Progenitor cell of endocrine pancreas (in vitro differentiated cells): ENCODE data around the gene ACTRT3. TPM values are rescaled to one million over a fixed set of nuclear protein-coding genes. Genes with fewer than 3 reads are reported as not detected.

Experiments used
- DNase-seq: peaks from one replicate; pipeline ENCODE4 v3.0.0; 2021; ENCODE audit warnings: low spot score; ENCODE audit not compliant: unreplicated experiment
- H3K27ac Mint-ChIP-seq: 2 replicates; pipeline ENCODE4 v1.8.0; 2021; ENCODE audit warnings: mild to moderate bottlenecking, moderate library complexity, mixed read lengths
- H3K27me3 Mint-ChIP-seq: 2 replicates; pipeline ENCODE4 v1.8.0; 2021; ENCODE audit warnings: mixed read lengths
- H3K36me3 Mint-ChIP-seq: 2 replicates; pipeline ENCODE4 v1.8.0; 2022; ENCODE audit warnings: mixed read lengths; ENCODE audit not compliant: insufficient read depth
- H3K4me1 Mint-ChIP-seq: 2 replicates; pipeline ENCODE4 v1.8.0; 2021; ENCODE audit warnings: low read depth, mixed read lengths
- H3K4me3 Mint-ChIP-seq: 2 replicates; pipeline ENCODE4 v1.8.0; 2021; ENCODE audit warnings: low read depth, mild to moderate bottlenecking, moderate library complexity, mixed read lengths
- H3K9me3 Mint-ChIP-seq: 2 replicates; pipeline ENCODE4 v1.8.0; 2021; ENCODE audit warnings: low read depth, mixed read lengths
- CTCF ChIP-seq: fragments of 200-600 bp; sonication (generic); IDR thresholded peaks from one replicate; pipeline ENCODE4 v1.5.0; 2021; ENCODE audit warnings: antibody characterized with exemption, mild to moderate bottlenecking; ENCODE audit not compliant: unreplicated experiment
- total RNA-seq: library from RNA; stranded (reverse); gene quantifications from 2 replicates; pipeline ENCODE4 v1.2.1, GENCODE V29; 2021

Gene ACTRT3
- total RNA-seq, 1 donor from 2014 or later = 2.6 TPM

- H3K4me1 Mint-ChIP-seq = peaks cover 16% of the 10 kb centered on the region
- H3K27me3 Mint-ChIP-seq = no peaks in the 10 kb centered on the region
- TF ChIP-seq CTCF = no peak
- peaks cover 4% of the 10 kb centered on the region for H3K36me3 Mint-ChIP-seq
- peak overlapping the region; percentile 99 for H3K27ac Mint-ChIP-seq
- H3K9me3 Mint-ChIP-seq = no peaks in the 10 kb centered on the region
- peak overlapping the region; percentile 99 for H3K4me3 Mint-ChIP-seq
- peak; percentile 50 for DNase-seq
These were observed 2.3 kb upstream of the ACTRT3 start for GRCh38 chr3:169771497-169772304.

GRCh38 chr3:169764882-169765612 is 4.3 kb downstream of the ACTRT3 start, which contains the start of gene TERC:
Gene TERC, minus strand, starts transcription at chr3:169765060.
- TF ChIP-seq CTCF = no peak
- Mint-ChIP-seq H3K9me3 (peaks cover 9% of the 10 kb centered on the region), H3K36me3 (peaks cover 4% of the 10 kb centered on the region), H3K27ac (peak within 1 kb of the TSS; percentile 95), H3K27me3 (peaks cover 3% of the 10 kb centered on the region), H3K4me3 (peak within 1 kb of the TSS; percentile 85), H3K4me1 (peaks cover 4% of the 10 kb centered on the region)
- DNase-seq = peak; percentile 81

- peak overlapping the region; percentile 95 for H3K27ac Mint-ChIP-seq
- peak overlapping the region; percentile 85 for H3K4me3 Mint-ChIP-seq
- no peak for TF ChIP-seq CTCF
- H3K9me3 Mint-ChIP-seq = peaks cover 9% of the 10 kb centered on the region
- peaks cover 1% of the 10 kb centered on the region for H3K4me1 Mint-ChIP-seq
- H3K27me3 Mint-ChIP-seq = peaks cover 3% of the 10 kb centered on the region
- H3K36me3 Mint-ChIP-seq = peaks cover 4% of the 10 kb centered on the region
- DNase-seq = no peak
These were observed 5.0 kb downstream of the ACTRT3 start for GRCh38 chr3:169764312-169764881.

- H3K9me3 Mint-ChIP-seq = peaks cover 10% of the 10 kb centered on the region
- H3K4me1 Mint-ChIP-seq = peaks cover 1% of the 10 kb centered on the region
- no peak overlapping the region for H3K27ac Mint-ChIP-seq
- H3K4me3 Mint-ChIP-seq = no peak overlapping the region
- peaks cover 3% of the 10 kb centered on the region for H3K36me3 Mint-ChIP-seq
- peaks cover 3% of the 10 kb centered on the region for H3K27me3 Mint-ChIP-seq
- no peak for DNase-seq
- TF ChIP-seq CTCF = no peak
These were observed 8.9 kb downstream of the ACTRT3 start for GRCh38 chr3:169760479-169760878.

GRCh38 chr3:169759256-169759655 is 10.1 kb downstream of the ACTRT3 start:
- no peak overlapping the region for H3K4me3 Mint-ChIP-seq
- no peaks in the 10 kb centered on the region for H3K36me3 Mint-ChIP-seq
- H3K27me3 Mint-ChIP-seq = peaks cover 3% of the 10 kb centered on the region
- peaks cover 6% of the 10 kb centered on the region for H3K9me3 Mint-ChIP-seq
- no peak for TF ChIP-seq CTCF
- no peak overlapping the region for H3K27ac Mint-ChIP-seq
- peaks cover 1% of the 10 kb centered on the region for H3K4me1 Mint-ChIP-seq
- no peak for DNase-seq
